ENCODE data around the gene JARID2.

JARID2 gene

DNA sequence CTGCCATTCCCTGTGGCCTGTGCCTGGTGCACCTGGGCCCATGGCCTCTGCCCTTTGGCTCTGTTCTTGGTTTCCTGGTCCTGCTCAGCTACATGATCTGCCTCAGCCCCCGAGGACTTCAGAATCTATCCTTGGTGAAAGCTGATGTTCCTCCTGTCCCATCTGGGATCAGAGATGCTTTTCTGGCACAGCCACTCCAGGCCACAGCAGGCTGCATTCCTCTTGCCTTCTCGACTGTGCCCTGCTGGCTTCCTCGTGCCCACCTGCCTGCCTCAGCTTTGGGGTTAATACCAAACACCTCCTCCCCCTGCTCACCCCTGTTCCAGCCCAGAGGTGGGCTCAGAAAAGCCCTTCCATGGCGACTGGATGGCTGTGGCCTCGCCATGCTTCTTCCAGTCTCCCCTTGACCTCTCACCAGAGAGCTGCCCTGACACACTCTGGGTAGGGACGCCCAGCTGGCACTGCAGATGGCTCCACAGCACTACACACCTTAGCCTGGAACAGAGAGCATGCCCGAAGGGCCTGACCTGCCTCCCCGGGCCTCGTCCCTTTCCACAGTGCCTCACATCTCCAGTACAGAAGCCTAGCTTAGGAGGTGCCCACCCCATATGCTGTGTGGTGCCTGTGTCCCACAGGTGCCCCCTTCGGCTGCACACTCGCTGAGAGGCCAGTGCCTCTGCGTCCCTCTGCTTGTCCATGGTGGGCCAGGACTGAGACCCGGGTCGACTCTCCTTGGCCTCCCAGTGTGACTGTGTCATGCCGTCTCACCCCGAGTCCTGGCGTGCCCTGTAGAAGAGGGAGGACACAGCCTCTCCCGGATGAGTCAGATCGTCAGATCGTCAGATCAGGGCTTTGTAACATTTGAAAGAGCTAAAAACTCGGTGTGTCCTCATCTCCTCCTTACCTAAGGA lies 268.2 kb downstream of the JARID2 start:
- DNase-seq: no peak

GRCh38 chr6:15515226-15515625 lies 269.4 kb downstream of the JARID2 start:
- DNase-seq: no peak

GRCh38 chr6:15515660-15516375 lies 269.9 kb downstream of the JARID2 start:
- no peak for DNase-seq

DNA sequence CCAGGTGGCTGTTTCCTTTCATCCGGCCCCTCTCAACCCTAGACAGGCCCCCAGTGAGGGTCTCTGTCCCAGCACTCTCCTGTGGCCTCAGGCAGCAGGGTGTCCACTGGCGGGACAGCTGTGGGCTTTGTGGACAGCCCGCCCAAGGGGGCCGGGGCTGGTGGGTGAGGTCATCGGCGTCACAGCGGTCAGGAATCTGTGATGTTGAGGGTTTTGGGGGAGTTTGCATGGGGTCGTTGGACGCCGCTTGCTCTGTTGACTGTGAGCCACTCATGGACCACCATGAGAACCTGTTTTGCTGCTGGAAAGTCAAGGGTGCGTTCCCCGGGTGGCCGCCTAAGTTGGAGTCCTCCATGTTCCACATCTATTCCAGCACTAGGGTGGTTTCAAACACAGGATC lies 270.5 kb downstream of the JARID2 start:
- DNase-seq: no peak

DNA sequence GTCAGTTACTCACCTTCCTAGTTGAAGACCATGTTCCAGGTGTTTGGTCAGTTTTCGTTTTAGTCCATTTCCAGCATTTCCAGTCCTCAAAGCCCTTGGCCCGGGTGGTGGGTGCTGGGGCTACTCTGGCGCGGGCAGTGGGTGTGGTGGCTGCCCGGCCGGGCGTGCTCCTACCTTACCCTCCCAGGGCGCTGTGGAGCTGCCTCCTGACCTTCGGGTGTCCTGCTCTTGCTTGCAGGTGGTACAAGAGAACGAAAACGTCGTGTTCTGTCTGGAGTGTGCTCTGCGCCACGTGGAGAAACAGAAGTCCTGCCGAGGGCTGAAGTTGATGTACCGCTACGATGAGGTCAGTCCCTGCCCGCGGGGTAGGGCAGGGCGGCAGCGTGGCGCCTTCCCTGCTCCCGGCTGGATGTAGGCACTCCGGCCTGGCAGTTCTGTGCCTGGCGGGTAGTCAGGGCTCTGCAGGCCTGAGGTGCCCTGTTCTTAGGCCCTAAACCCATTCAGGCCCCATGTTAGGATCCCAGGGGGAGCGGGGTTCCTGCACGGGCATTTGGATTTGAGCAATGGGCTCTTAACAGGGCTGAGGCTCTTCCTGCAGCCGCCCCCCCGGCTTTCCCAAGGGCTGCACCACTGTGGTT lies 271.2 kb downstream of the JARID2 start:
- DNase-seq: no peak

DNA sequence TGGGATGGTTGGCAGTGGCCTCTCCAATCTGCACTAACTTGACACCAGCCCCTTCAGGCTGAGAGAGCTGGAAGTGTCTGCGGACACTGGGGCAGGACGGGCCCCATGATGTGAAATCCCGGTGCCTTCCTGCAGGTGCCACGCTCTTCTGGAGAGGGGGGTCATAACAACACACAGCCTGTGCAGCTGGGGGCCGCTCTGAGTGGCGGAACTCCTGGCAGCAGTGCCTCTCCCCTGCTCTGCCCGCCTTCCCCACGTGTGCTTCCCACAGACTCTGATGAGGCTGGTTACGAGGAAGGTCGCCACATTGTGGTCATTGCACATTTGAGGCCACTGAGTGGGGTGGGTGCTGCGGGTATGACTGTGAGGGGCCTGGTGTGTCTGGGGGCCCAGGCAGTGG lies 271.7 kb downstream of the JARID2 start:
- no peak for DNase-seq

- DNase-seq: no peak
These were observed 272.2 kb downstream of the JARID2 start for GRCh38 chr6:15518057-15518456.

- no peak for DNase-seq
These were observed 273.0 kb downstream of the JARID2 start for GRCh38 chr6:15518878-15519277.

- no peak for DNase-seq
These were observed 273.8 kb downstream of the JARID2 start for GRCh38 chr6:15519681-15520080.

GRCh38 chr6:15520626-15521203 lies 274.8 kb downstream of the JARID2 start:
- DNase-seq: no peak

DNA sequence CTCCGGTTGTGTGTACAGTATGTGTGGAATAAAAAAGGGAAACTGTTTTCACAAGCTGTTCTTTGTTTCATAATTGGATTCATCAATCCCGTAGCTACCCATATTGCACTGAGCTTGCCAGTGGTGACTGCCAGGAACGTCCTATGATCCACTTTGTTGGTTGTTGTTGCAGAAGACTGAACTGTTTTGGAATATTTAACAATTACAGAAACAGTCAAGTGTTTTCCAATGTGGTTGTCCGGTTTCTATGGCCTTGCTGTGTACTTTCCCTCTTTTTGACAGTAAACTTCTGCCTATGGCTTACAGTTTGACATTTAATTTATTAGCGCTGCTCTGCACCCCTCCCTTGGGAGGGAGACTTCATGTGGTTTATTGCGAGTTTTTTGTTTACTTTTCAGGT lies 275.7 kb downstream of the JARID2 start:
- DNase-seq: no peak

DNA sequence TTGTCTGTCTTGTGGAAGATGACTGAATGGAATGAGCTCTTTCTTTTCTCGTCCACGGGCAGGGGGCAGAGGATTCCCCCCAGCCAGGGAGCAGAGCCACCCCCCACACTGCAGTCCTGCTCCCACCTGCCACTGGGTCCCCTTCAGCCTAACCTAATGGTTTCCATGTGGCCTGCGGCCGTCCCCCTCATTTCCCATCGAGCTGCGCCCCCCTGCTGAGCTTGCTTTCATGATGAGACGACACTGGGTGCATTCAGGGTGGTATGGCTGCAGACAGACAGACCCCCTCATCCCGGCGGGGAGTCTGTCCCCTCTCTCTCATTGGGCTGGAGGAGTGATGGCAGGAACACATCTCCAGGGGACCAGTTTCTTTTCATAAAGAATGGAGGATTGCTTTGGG lies 276.2 kb downstream of the JARID2 start:
- DNase-seq: no peak

DNA sequence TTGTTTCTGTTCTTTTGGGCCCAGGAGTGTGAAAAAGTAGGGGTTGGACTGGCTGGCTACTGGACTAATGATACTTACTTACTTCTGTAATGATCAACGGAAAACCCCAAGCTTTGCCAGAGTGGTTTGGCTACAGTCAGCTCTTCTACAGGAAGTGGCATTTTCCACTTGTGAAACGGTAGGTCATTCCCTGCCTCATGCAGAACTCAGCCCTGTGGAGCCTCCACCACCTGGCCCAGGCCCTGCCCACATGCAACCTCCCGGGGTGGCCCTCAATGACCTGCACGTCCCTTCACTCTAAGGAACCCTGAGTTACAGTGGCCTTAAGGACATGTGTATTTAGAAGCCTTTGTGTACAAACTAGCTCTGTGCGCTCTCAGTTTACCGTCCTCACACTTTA lies 276.6 kb downstream of the JARID2 start:
- no peak for DNase-seq

GRCh38 chr6:15522856-15523529 lies 277.1 kb downstream of the JARID2 start:
- DNase-seq: no peak

GRCh38 chr6:15523679-15524630 lies 278.1 kb downstream of the JARID2 start:
- no peak for DNase-seq

GRCh38 chr6:15524861-15525401 lies 279.1 kb downstream of the JARID2 start:
- DNase-seq: no peak

GRCh38 chr6:15526212-15526701 lies 280.4 kb downstream of the JARID2 start:
- DNase-seq: no peak

DNA sequence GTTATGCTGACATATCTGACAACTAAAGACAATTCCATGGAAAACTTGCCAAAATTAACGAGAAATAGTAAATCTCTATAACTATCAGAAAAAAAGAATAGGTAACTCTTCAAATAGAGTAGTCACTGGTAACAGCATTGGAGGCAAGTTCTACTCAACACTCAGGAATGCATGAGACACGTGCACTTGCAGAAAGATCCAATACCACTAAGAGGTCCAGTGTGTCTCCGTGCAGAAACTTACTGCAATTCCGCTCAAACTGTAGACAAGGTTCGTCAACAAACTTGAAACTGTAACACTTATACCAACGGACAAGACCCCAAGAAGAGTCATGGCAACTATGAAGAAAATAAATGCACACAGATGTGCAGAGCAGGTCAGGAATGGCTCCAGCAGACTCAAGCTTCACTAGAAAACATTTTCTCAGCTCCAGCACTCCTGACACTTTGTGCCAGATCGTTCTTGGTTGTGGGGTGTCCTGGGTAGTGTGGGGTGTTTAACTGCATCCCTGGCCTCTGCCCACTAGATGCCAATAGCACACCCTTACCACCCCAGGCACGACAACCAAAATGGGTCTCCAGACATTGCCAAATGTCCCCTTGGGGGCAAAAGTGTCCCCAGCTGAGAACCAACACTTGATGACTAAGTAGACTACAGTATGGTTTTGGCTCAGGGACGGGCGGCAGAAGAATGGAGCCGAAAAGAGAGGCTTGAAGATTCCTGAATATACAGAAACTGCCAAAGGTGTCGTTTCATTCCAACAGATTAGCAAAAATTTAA lies 282.2 kb downstream of the JARID2 start:
- no peak for DNase-seq

DNA sequence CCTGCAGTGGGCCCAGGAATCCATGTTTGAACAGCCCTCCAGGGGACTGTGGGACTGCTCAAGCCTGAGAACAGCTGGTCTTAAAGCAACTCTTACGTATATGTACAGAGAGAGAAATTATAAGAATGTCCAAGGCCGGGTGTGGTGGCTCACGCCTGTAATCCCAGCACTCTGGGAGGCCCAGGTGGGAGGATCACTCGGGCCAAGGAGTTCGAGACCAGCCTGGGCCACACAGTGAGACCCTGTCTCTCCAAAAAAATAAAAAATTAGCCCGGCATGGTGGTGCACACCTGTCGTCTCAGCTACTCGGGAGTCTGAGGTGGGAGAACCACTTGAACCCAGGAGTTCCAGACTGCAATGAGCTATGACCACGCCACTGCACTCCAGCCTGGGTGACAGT lies 283.0 kb downstream of the JARID2 start:
- no peak for DNase-seq

DNA sequence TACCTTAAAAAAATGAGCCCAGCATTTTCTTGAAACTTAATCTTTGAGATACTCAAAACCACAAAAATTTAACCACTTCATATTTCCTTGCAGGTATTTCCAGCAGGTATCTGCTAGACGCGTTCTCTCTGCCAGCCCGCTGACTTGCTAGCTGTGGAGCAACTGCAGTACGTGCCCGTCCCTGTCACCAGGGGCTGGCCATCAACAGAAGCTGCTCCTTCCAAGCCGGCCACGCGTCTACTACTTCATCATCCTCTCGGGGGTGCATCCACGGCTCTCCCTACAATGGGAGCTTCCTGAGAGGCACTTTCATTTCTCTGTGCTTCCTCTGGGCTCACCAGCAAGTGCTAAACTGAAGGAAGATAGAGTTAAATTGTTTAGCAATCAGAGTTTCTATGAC lies 284.5 kb downstream of the JARID2 start:
- DNase-seq: no peak
